Skin of body (tissue), 2 donors: ENCODE data around the gene MPHOSPH8. TPM values are rescaled to one million over a fixed set of nuclear protein-coding genes. Genes with fewer than 3 reads are reported as not detected.
"Not testable (repeated sequence)": the region's sequence is repeated elsewhere in the genome, so short reads cannot be mapped to it uniquely, and the experiment has no call there.

ENCODE experiments used
- DNase-seq: peaks from one replicate; lab custom pipeline; 2025; lab: John Stamatoyannopoulos, UW
- total RNA-seq: library from RNA; depleted of rRNA; stranded (reverse); fragments of >200 nt; gene quantifications from one replicate; pipeline ENCODE4 v1.2.3, GENCODE V29; 2014

MPHOSPH8 gene
- total RNA-seq, 1 donor from 2014 or later: 29.6 TPM

DNA sequence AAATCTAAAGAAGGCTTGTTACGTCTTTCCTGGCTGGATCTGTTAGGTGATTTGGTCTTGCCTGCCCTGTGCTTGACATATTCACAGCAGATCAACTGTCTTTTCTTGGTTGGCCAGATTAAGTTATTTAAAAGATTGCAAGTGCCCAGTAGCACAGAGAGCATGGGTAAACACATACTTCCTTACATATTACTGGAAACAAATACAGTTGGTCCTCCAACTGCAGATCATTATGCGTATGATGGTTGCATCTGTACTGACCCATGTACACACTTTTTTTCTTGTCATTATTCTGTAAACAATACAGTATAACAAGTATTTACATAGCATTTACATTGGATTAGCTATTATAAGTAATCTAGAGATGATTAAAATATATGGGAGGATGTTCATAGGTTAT is 9.2 kb upstream of the MPHOSPH8 start:
- DNase-seq: no peak

DNA sequence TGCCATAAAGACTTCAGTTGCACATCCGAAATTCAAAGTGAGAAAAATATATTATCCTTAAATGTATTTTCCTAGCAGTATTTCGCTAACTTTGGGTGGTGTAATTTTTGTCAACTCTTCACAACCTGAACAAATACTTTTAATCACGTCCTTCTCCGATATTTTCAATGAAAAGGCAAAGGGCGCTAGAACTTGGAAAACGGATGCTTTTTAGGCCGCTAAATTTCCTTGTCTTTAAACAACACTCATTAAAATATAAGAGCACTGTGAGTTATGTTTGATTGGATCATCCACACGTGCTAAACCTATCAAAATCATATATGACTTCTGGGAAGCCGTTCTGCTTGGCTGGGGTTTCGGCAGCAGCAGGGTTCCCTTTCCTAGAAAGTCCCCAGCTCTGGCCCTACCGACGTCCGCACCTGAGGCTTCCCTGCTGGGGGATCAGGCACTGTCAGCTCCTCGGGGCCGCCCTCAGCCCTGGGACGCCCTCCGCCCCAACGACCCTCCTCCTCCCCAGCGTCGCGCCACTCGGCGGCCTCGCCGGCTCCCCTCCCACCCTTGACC is 462 bp upstream of the MPHOSPH8 start:
- DNase-seq: peak; percentile 49

DNA sequence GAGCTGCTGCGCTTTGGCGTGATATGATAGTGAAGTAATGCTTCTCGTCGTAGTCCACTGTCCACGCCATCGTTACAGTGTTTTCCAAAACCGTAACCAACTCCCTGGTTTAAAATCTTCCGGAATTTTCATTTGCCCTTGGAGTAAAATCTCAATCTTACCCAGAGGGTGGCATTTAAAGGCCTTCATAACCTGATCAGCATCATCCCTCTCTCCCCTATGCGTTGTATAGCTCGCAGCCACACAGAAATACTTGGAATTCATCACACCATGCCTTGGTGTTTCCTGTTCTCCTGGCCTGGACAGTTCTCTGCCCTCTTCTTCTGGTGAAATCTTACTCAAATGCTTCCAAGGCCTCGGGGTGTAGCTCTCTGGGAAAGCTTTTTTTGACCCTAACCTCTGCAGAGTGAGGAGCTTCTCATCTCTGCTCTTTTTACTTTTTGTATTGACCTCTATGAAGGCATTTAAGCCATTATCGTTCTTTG is 839 bp downstream of the MPHOSPH8 start:
- DNase-seq: peak; percentile 0

DNA sequence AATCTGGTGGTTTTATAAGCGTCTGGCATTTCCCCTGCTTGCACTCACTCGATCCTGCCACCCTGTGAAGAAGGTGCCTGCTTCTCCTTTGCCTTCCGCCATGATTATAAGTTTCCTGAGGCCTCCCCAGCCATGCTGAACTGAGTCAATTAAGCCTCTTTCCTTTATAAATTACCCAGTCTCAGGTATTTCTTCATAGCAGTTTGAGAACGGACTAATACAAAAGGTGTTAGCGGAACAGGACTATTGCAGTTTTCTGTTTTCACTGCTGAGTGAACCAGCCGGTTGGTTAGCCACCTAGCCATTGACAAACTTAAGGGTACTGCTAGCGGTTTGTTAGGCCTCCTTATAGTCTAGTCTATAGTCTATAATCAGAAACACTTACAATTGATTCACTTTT is 2.5 kb downstream of the MPHOSPH8 start:
- not testable (repeated sequence) for DNase-seq

DNA sequence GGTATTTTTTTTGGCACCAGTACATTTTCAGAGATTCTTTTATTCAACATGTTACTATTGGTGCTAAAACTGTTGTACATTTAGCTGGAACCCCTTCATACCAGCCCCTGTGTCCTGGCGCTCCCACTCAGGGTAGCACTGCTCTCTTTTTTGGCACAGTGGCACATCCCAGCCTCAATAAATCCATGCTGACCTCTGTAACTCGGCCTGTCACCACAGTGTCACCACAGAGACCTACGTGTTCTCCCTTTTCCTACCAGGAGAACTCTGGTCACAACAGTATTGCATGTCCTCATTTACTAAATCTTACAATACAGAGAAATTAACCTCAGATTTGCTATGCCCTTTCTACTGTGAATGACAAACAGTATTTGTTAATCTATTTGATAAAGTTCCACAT is 10.2 kb downstream of the MPHOSPH8 start:
- DNase-seq: no peak

DNA sequence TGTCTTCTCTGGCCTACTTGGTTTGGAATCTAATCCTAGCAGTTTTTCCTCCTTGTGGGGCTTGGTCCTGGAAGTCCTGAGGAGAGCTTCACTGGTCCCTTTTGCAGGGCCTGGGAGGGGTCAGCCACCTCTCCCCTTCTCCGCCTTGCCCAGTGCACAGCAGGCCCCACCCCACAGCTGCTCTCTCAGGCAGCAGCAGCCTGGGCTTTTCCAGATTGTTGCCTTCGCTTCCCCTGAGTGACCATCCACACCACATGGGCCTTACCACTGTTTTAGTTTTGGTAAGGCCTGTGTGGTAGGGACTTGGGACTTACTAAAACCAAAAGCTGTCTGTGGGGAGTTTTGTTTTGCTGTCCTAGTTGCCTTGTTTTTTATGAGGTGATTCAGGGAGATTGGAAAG is 11.5 kb downstream of the MPHOSPH8 start:
- DNase-seq: no peak

DNA sequence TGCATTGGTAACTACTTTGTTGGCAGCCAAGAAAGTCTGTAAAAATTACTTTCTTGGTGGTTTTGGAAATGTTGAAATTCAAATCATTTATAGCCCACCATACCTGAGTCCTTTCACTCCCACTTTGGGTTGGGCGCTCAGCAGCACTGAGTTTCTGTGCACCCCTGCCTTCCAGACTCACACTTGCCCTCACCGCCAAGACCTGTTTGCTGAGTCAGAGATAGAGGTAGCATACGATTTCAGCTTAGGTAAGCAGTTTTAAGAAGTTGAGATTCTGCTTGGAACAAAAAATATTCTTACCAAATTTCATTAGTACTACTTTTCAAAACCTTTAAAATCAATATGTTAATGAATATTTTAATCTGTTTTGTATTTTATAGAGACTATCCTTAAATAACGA is 12.6 kb downstream of the MPHOSPH8 start:
- no peak for DNase-seq

DNA sequence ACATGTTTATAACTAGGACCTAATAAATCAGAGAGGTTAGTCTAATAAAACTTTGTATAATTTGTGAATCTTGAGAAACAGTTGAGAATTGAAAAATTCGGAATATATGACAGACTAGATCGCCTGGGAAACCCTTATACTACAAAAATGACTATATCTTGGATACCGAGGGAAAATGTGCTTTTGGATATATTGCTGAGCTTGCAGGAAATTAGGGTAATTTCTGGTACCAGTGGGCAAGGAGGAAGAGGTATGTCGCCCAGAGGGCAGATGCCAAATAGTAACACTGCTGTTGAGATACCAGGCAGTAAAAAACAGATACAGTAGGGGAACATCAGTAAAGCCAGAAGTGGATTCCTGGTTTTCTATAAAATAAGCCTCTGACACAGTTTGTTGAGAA is 17.3 kb downstream of the MPHOSPH8 start:
- DNase-seq: no peak

DNA sequence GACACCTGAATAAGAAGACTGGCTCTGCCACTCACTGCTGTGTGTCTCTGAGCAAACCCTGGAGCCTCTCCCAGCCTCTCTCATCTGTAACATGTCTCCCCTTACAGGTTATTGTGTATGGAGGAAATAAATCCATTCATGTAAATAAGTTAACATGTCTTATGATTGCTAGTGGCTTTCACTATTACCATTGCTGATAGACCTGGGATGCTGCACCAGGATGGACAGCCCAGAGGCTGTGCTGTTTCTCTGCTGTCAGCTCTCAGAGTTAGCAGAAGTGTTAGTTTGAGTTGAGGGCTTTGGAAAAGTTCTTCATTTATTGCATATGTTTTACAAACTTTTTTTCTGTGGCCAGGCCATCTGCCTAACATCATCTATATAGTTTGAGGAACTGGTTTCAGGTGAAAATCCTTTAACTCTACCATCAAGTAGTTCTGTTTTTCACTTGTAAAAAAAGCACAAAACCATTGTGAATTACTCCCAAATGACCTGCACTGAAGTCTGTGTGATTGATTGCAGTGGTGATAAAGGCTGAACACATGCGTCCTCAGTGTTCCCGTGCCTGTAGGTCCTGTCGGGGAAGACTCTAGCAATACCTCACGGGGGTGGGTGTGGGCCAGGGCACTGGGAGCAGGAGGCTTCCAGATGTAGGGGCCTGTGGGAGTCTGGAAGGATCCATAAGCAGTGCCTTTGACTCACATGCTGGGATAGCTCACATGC is 24.6 kb downstream of the MPHOSPH8 start:
- no peak for DNase-seq

DNA sequence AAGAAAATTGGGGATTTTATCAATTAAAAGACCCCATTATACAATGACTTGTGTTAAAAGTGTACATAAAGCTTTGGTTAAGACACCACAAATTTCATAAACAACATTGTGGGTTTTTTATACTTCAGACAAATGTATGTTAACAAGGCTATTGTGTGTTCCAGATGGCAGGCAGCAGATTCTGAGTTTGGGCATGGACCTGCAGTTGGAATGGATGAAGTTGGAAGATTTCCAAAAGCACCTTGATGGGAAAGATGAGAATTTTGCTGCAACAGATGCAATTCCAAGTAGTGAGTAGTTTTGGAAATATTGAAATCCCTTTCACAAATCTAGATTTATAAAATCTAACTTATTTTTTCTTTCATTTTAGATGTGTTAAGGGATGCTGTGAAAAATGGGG is 25.4 kb downstream of the MPHOSPH8 start:
- DNase-seq: no peak

DNA sequence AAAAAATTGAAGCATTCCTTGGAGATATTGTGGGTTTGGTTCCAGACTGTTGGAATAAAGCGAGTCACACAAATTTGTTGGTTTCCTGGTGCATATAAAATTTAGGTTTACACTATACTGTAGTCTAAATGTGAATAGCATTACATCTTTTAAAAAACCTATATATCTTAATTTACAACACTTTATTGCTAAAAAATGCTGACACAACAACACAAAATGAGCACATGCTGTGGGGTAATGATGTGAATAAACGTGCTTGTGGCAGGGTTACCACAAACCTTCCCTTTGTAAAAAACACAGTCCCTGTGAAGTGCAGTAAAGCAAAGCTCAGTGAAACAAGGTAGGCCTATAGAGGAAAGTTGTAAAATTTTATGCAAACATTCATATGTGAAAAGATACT is 27.7 kb downstream of the MPHOSPH8 start:
- DNase-seq: no peak

DNA sequence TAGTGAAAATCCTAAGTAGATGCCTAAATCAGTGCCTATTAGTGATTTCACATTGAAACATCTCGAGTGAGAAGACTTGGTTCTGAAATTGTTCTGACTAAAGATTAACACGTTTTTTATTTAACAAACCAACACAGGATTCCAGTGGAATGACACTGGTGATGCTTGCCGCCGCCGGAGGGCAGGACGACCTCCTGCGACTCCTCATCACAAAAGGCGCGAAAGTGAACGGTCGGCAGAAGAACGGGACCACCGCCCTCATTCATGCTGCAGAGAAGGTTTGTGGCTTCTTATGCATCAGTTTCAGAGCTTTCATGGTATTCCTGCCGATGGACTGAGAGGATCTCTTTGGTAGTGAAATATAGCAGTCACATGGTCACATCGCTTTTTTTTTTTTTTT is 28.1 kb downstream of the MPHOSPH8 start:
- DNase-seq: no peak

DNA sequence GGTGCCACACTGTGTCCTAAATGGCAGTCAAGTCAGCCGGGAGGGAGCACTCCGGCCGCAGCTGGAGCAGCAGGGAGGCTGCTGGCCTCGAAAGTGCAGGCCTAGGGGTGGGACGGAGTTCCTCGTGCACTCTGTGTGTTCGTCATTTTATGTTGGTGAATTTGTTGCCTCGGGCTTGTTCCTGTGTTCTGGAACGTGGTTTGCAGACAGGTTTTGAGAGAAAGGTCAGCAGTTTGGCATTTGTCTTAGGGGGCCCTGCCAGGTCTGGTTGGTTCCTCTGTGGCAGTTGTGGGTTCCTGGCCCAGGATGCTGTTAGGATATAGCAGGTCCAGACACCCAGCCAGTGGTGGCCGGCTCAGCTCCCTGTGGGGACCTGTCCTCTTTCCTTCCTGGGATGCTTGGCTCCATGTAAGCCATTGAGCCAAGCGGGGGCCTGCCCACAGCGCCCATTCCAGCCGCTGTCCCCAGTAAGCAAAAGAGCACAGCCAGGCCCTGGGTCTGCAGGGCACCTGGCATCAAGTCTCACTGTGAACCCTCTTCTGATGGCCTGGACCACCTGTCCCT is 30.0 kb downstream of the MPHOSPH8 start:
- DNase-seq: no peak

DNA sequence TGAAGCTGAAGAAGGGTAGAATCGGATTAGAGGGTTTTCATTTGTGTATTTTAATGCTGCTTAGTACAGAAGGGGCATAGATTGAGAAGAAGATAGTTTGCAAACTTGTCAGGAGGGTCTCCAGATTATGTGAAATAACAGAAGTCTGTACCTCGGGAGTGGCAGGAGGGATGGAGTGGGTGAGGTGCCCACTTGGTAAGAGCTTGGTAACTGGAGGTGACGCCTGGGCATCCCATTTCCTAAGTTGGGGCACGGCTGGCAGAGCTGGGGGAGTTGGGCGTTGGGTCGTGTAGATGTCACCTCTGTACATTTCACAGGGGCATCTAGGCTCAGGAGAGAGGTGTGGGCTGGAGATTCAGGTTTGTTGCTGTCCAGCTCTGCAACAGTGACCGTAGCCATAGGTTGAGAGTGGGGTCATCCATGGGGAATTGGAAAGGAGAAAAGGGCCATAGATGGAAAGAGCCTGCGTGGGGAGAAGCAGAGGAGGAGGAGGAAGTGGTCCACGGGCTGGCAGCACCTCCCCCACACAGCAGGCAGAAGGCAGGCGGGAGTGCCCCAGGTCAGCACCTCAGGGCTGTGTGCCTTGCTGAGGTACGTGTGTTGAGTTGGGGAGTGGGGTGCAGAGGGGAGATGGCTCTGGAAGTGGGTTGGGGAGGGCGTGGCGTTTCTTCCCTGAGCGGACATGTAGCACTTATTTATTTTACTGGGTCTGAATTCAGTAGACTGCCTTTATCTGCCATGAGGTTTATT is 31.2 kb downstream of the MPHOSPH8 start:
- DNase-seq: no peak

DNA sequence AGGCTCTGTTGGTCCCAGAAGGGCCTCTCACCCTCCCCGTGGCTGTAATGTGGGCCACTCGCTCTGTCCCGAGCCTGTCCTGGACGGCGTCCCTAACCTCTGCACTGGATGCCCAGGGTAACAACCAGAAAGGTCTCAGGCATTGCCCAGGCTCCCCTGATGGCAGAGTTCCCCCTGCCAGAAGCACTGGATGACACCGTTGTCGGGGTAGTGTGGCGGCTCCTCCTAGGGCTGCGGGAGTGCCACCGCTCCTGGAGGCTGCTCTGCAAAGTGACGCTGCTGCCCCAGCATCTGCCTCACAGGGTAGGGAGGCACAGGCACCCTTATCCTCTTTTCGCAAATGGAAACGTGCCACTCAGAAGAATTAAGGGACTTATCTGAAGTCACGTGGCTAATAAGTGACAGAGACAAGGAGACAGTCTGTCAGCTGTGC is 32.0 kb downstream of the MPHOSPH8 start:
- no peak for DNase-seq

DNA sequence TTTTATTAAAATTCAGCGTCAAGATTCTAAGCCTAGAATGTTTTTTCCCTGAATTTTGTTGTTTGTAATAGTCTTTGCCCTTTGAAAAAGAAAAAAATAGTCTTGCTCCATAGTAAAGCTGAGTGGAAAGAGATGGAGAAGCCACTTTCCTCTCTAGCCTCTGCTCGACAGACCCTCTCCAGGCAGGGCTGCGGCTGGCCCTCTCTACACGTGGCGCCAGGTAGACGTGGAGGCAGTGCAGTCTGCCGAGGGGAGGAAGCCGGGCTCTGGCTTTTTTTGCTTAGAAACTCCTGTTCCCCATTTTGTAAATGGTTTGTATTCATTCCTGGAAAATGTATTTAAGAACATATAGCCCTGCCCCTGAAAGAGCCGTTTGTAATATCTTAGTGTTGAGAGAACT is 35.3 kb downstream of the MPHOSPH8 start:
- DNase-seq: no peak

DNA sequence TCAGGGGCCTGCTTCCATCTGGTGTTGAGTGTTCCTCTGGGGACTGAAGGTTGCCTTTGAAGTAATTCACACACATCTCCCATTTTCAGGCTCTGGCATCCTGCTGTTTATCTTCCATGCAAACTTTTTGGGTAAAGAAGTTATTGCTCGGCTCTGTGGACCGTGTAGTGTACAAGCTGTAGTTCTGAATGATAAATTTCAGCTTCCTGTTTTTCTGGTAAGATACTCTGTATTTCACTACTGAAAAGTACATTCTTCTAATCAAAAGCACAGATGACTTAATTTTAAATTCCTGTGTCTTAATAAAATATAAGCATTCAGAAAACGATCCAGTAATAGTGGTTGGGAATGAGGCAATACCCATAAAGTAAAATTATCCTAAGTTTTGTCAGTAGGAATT is 36.7 kb downstream of the MPHOSPH8 start:
- DNase-seq: no peak

DNA sequence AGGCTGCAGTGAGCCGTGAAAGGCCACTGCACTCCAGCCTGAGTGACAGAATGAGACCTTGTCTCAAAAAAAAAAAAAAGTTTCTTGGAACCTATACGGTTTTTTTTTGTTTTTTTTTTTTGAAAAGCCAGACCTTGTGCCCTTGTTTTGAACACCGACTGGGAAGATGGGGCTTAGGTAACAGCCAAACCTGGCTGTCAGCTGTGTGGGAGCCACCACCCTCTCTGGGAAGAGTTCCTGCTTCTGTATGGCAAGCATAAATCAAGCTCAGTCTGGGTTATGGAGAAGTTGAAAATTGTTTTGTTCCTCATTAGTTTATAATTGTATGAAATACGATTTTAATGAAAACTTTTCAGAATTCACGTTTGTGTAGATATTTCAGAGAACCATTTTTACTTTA is 39.5 kb downstream of the MPHOSPH8 start:
- no peak for DNase-seq

DNA sequence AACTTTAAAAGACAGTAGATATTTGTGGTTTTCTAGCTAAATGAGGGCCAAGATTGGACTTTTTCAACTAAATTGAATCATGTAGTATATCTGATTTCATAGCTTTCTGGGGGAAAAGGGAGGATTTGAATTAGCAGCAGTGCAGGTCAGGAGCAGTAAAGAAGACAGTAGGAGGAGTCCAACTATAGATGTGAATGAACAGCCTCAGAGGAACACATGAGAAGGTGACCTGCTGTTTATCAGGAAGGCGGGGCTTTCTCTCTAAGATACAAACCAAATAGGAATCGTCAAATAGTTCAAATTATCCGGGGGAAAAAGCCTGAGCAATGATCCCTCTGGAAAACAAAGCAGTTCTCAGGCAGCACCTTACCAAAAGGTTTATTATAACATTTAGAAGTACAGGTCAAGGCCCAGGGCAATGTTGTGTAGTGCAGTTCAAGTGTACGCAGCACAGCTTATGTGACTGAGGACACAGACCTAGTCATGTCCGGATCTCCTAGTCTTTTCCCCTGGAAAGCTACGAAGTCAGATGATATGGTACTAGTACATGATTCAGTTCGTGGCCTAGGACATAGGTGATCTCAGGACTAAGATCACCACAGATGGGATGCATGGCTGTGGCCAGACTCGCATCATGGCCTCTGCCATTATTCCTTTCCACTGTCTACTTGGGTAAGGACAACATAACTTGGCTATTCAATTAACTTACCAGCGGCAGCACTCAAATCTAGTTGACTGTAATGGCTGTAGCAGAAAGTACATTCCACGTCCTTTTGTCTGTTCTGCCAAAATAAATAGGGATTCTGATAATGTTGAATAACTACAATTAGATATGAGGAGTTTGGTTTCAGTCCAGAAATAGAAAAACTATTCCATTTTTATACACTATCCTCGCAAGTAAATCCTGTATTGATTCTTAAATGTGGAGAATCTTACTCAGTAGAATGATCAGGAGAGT is 40.3 kb downstream of the MPHOSPH8 start:
- no peak for DNase-seq

DNA sequence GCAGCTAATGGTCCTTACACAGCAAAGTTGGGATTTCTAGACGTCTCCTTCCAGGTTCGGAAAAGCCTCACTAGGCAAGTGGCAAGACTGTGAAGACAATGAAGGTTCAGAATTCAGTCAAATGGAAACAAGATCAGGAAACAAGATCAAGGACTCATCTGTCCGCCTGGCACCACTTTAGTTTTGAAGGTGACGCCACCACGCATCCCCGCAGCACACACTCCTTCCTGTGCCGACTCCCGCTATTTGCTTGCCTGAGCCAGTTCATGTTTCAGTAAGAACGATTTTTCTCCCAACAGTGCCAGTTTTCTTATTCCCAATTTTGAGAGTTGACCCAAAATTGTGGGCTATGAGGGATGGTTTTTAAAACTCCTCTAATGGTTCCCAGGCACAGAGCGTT is 41.4 kb downstream of the MPHOSPH8 start:
- no peak for DNase-seq

DNA sequence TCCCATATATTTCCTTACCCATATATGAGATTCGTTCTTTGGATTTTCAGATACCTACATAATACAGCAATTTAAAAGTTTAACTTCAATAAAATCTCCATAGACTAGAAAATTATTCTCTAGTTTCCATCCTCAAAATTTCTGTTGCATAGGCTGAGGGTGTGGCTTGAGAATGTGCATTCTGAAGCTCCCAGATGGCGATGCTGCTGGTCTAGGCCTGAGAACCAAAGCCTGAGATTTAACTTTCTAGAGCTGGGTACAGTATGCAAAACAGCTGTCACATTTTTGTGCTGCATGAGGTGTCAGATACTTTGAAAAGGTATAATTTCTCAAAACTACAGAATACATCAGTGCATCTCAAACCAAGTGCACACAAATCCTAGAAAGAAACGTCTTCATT is 42.7 kb downstream of the MPHOSPH8 start:
- no peak for DNase-seq
